Spleen (tissue), 7 donors: ENCODE measurements around the gene PLA2G4D.

Experiments
- POLR2A ChIP-seq, 3 donors: fragments of 450-650 bp; IDR thresholded peaks; one replicate each; pipeline ENCODE4 v1.5.1; 2017; ENCODE audit warnings: antibody characterized with exemption in 3 of 3, mild to moderate bottlenecking in 1 of 3
- TF ChIP-seq, protein P1 (sequence below), 11 experiments: fragments of 200-600 bp in 7 of 11; fragments of 450-650 bp in 4 of 11; sonication (generic) in 4 of 11; IDR thresholded peaks in 8 of 11; conservative IDR thresholded peaks in 3 of 11; 1 replicate in 7 of 11; 2 replicates in 4 of 11; pipeline versions ENCODE4 v1.4.0 to v1.8.0; 2016 to 2021; ENCODE audit warnings: antibody characterized with exemption in 11 of 11, inconsistent platforms in 4 of 11, mild to moderate bottlenecking in 1 of 11
- donor health status: DM: no; HTN: no; CAD: no; lungs with moderate emphysema.
- donor health status: DM: no; HTN: no; CAD: no.
- donor health status: DM: no; HTN: no; CAD: no.

DNA sequence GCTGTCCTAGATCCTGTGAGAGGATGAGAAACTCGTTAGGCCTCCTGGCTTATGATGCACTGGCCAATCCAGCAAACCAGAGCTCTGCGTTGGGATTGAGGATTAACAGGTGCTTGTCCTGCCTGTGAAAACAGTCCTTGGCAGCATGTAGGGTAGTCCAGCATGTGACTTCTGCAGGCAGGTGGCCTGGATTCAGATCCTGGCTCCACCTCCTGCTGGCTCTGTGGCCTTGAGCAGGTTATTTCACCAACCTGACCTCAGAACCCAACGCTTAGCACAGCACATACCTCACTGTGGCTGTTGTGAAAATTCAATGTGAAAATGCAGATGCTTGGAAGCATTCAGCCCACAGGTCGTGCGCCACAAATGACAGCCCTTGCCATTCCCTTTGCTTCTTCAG, 33.6 kb downstream of the PLA2G4D start:
- no peak for TF ChIP-seq POLR2A (IDR thresholded peaks at IDR 0.05)
- TF ChIP-seq, protein P1, sequence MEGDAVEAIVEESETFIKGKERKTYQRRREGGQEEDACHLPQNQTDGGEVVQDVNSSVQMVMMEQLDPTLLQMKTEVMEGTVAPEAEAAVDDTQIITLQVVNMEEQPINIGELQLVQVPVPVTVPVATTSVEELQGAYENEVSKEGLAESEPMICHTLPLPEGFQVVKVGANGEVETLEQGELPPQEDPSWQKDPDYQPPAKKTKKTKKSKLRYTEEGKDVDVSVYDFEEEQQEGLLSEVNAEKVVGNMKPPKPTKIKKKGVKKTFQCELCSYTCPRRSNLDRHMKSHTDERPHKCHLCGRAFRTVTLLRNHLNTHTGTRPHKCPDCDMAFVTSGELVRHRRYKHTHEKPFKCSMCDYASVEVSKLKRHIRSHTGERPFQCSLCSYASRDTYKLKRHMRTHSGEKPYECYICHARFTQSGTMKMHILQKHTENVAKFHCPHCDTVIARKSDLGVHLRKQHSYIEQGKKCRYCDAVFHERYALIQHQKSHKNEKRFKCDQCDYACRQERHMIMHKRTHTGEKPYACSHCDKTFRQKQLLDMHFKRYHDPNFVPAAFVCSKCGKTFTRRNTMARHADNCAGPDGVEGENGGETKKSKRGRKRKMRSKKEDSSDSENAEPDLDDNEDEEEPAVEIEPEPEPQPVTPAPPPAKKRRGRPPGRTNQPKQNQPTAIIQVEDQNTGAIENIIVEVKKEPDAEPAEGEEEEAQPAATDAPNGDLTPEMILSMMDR (IDR thresholded peaks at IDR 0.05 in 8 of 11, conservative IDR thresholded peaks at IDR 0.05 in 3 of 11), result no peak
